Activated naive CD8-positive, alpha-beta T cell (primary cell): ENCODE data around the gene SPI1.

Experiments
- H3K27ac Mint-ChIP-seq: one replicate; pipeline ENCODE4 v1.8.0; 2021; ENCODE audit warnings: mixed read lengths
- H3K27me3 Mint-ChIP-seq: one replicate; pipeline ENCODE4 v1.8.0; 2021; ENCODE audit warnings: mixed read lengths
- H3K36me3 Mint-ChIP-seq: one replicate; pipeline ENCODE4 v1.8.0; 2021; ENCODE audit warnings: mixed read lengths
- H3K4me1 Mint-ChIP-seq: one replicate; pipeline ENCODE4 v1.8.0; 2021; ENCODE audit warnings: low read depth, mixed read lengths
- H3K4me3 Mint-ChIP-seq: one replicate; pipeline ENCODE4 v1.8.0; 2021; ENCODE audit warnings: mild to moderate bottlenecking, mixed read lengths
- H3K9me3 Mint-ChIP-seq: one replicate; pipeline ENCODE4 v1.8.0; 2021; ENCODE audit warnings: low read depth, mixed read lengths

The SPI1 gene

GRCh38 chr11:47394322-47395222 is 16.2 kb upstream of the SPI1 start:
- Mint-ChIP-seq H3K4me3 (peak overlapping the region; percentile 56), H3K27me3 (no peaks in the 10 kb centered on the region), H3K27ac (peak overlapping the region; percentile 95), H3K9me3 (no peaks in the 10 kb centered on the region), H3K4me1 (peaks cover 41% of the 10 kb centered on the region), H3K36me3 (no peaks in the 10 kb centered on the region)

- Mint-ChIP-seq H3K36me3 (no peaks in the 10 kb centered on the region), H3K4me3 (peak overlapping the region; percentile 52), H3K4me1 (peaks cover 44% of the 10 kb centered on the region), H3K9me3 (no peaks in the 10 kb centered on the region), H3K27ac (peak overlapping the region; percentile 95), H3K27me3 (no peaks in the 10 kb centered on the region)
Measured at GRCh38 chr11:47394050-47394321, 15.6 kb upstream of the SPI1 start.

GRCh38 chr11:47393163-47394049 is 15.1 kb upstream of the SPI1 start:
- Mint-ChIP-seq H3K36me3 (no peaks in the 10 kb centered on the region), H3K27ac (peak overlapping the region; percentile 95), H3K27me3 (no peaks in the 10 kb centered on the region), H3K4me1 (peaks cover 46% of the 10 kb centered on the region), H3K9me3 (no peaks in the 10 kb centered on the region), H3K4me3 (peak overlapping the region; percentile 52)

- Mint-ChIP-seq H3K9me3 (no peaks in the 10 kb centered on the region), H3K4me1 (peaks cover 47% of the 10 kb centered on the region), H3K36me3 (no peaks in the 10 kb centered on the region), H3K27me3 (no peaks in the 10 kb centered on the region), H3K4me3 (no peak overlapping the region), H3K27ac (peak overlapping the region; percentile 46)
Measured at GRCh38 chr11:47392546-47393162, 14.3 kb upstream of the SPI1 start.

- no peaks in the 10 kb centered on the region for H3K36me3 Mint-ChIP-seq
- no peaks in the 10 kb centered on the region for H3K9me3 Mint-ChIP-seq
- H3K27ac Mint-ChIP-seq = peak overlapping the region; percentile 46
- no peak overlapping the region for H3K4me3 Mint-ChIP-seq
- peaks cover 44% of the 10 kb centered on the region for H3K4me1 Mint-ChIP-seq
- H3K27me3 Mint-ChIP-seq = no peaks in the 10 kb centered on the region
Measured at GRCh38 chr11:47391711-47392432, 13.5 kb upstream of the SPI1 start.

GRCh38 chr11:47391077-47391583 is 12.8 kb upstream of the SPI1 start:
- Mint-ChIP-seq H3K27ac (peak overlapping the region; percentile 41), H3K36me3 (no peaks in the 10 kb centered on the region), H3K4me1 (peaks cover 44% of the 10 kb centered on the region), H3K27me3 (no peaks in the 10 kb centered on the region), H3K9me3 (no peaks in the 10 kb centered on the region), H3K4me3 (no peak overlapping the region)

- Mint-ChIP-seq H3K27me3 (no peaks in the 10 kb centered on the region), H3K36me3 (no peaks in the 10 kb centered on the region), H3K4me1 (peaks cover 40% of the 10 kb centered on the region), H3K27ac (no peak overlapping the region), H3K9me3 (no peaks in the 10 kb centered on the region), H3K4me3 (no peak overlapping the region)
Measured at GRCh38 chr11:47390422-47390760, 12.0 kb upstream of the SPI1 start.

GRCh38 chr11:47389577-47390421 is 11.5 kb upstream of the SPI1 start:
- Mint-ChIP-seq H3K4me1 (peaks cover 38% of the 10 kb centered on the region), H3K27me3 (no peaks in the 10 kb centered on the region), H3K9me3 (no peaks in the 10 kb centered on the region), H3K36me3 (no peaks in the 10 kb centered on the region), H3K4me3 (peak overlapping the region; percentile 30), H3K27ac (no peak overlapping the region)

GRCh38 chr11:47388697-47389576 is 10.6 kb upstream of the SPI1 start:
- Mint-ChIP-seq H3K4me1 (peaks cover 34% of the 10 kb centered on the region), H3K9me3 (no peaks in the 10 kb centered on the region), H3K4me3 (peak overlapping the region; percentile 30), H3K36me3 (no peaks in the 10 kb centered on the region), H3K27me3 (no peaks in the 10 kb centered on the region), H3K27ac (no peak overlapping the region)

GRCh38 chr11:47387944-47388696 is 9.8 kb upstream of the SPI1 start:
- Mint-ChIP-seq H3K27me3 (no peaks in the 10 kb centered on the region), H3K4me1 (peaks cover 28% of the 10 kb centered on the region), H3K9me3 (no peaks in the 10 kb centered on the region), H3K36me3 (no peaks in the 10 kb centered on the region), H3K4me3 (peak overlapping the region; percentile 17), H3K27ac (no peak overlapping the region)

- H3K4me1 Mint-ChIP-seq = peaks cover 12% of the 10 kb centered on the region
- no peaks in the 10 kb centered on the region for H3K36me3 Mint-ChIP-seq
- no peak overlapping the region for H3K27ac Mint-ChIP-seq
- H3K9me3 Mint-ChIP-seq = no peaks in the 10 kb centered on the region
- H3K4me3 Mint-ChIP-seq = no peak overlapping the region
- H3K27me3 Mint-ChIP-seq = no peaks in the 10 kb centered on the region
Measured at GRCh38 chr11:47384498-47384897, 6.2 kb upstream of the SPI1 start.

GRCh38 chr11:47383071-47383470 is 4.7 kb upstream of the SPI1 start:
- H3K27me3 Mint-ChIP-seq = no peaks in the 10 kb centered on the region
- H3K9me3 Mint-ChIP-seq = no peaks in the 10 kb centered on the region
- no peaks in the 10 kb centered on the region for H3K36me3 Mint-ChIP-seq
- no peak overlapping the region for H3K27ac Mint-ChIP-seq
- no peak overlapping the region for H3K4me3 Mint-ChIP-seq
- peaks cover 3% of the 10 kb centered on the region for H3K4me1 Mint-ChIP-seq
